Left lobe of liver (tissue), 2 donors: ENCODE results near the gene MYH6. TPM values are rescaled to one million over a fixed set of nuclear protein-coding genes. Genes with fewer than 3 reads are reported as not detected.
A peak's percentile ranks its signal among the peaks of the same experiment; 100 is the strongest.
"Not testable (repeated sequence)": the region's sequence is repeated elsewhere in the genome, so short reads cannot be mapped to it uniquely, and the experiment has no call there.

Source experiments
- ATAC-seq: fragments of 200-7000 bp; cut with Tn5 transposase; one replicate; pipeline ENCODE4 v1.9.1; 2020; ENCODE audit warnings: mild to moderate bottlenecking, moderate library complexity
- DNase-seq: peaks from one replicate; pipeline ENCODE4 v3.0.0-alpha.2; 2020; ENCODE audit warnings: low spot score
- total RNA-seq: library from RNA; stranded (reverse); gene quantifications from one replicate; pipeline ENCODE4 v1.2.1, GENCODE V29; 2021
- donor health status: DM: no; HTN: no; CAD: no; lungs with moderate emphysema.
- donor health status: DM: no; HTN: yes; CAD: no.

The MYH6 gene
- total RNA-seq, 1 donor from 2014 or later: not detected

- DNase-seq (no peak), ATAC-seq (no peak)
Measured at GRCh38 chr14:23399591-23399990, 8.5 kb downstream of the MYH6 start.

- DNase-seq (no peak), ATAC-seq (no peak)
Measured at GRCh38 chr14:23399136-23399535, 8.9 kb downstream of the MYH6 start.

DNA sequence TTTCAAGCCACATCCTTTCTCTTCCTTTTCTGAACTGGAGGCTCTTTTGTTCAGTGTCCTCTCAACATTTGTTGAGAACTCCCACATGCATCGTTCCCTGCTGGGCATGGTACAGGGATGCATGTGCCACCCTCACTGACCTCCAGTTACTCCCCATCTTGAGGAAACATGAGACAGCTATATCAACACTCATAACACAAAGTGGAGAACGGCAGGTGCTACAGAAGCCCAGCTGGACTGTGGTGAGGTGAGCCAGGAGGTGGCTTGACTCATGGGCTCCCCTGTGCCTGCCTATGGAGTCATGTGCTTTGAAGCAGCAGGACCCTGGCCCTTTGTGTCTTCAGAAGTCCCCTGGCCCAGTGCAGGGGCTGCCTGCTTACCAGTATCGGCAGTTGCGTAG, 9.7 kb downstream of the MYH6 start:
- ATAC-seq (no peak), DNase-seq (no peak)

GRCh38 chr14:23396781-23397407, 11.2 kb downstream of the MYH6 start:
- ATAC-seq (no peak), DNase-seq (no peak)

DNA sequence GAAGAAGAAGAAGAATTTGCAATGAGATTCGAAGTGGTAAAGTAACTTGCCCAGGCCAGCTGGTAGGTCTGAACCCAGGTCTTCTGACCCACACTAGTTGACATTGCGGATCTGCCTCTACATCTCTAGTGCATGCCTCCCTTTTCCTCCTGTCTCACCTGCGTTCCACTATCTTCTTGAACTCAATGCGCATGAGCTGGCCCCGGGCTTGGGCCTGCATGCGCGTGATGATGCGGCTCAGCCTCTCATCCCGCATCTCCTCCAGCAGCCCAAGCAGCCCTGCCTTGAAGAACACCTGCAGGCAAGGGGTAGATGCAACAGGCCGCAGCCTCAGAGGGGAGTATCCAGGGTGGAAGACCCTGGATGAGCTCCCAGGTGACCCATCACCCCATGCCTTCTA, 11.9 kb downstream of the MYH6 start:
- ATAC-seq (no peak), DNase-seq (no peak)

- no peak for DNase-seq
- no peak for ATAC-seq
Measured at GRCh38 chr14:23392613-23393012, 15.5 kb downstream of the MYH6 start.

DNA sequence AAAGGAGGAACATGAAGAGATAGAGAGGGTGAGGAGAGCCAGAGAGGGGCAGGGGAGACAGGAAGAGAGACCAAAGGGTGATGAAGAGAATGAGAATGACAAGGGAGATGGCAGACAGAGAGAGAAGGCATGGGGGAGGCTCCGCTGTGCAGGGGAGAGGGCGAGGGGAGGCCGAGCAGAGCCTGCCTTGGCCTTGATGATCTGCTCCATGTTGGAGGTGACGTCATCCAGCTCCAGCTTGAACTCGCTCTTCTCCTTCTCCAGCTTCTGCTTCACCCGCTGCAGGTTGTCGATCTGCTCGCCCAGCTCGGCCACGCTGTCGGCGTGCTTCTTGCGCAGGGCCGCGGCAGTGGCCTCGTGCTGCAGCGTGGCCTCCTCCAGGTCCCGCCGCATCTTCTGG, 18.2 kb downstream of the MYH6 start:
- not testable (repeated sequence) for DNase-seq, ATAC-seq

DNA sequence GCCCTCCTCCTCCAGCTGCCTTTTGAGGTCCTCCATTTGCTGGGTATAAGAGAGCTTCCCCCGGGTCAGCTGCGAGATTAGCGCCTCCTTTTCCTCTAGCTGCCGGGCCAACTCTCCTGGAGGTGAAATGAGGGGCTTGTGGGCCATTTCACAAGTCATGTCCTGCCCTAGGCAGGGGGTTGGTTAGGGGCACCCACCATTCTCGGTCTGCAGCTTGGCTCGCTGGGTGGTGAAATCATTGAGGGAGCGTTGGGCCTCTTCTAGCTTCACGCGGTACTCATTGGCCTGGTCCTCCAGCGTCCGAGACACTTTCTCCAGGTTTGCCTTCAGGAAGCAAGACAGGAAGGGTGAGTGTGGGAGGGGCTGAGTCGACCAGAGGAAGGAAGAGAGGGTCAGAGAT, 18.7 kb downstream of the MYH6 start:
- DNase-seq (no peak), ATAC-seq (no peak)

- DNase-seq (no peak), ATAC-seq (no peak)
Measured at GRCh38 chr14:23388996-23389395, 19.1 kb downstream of the MYH6 start.

DNA sequence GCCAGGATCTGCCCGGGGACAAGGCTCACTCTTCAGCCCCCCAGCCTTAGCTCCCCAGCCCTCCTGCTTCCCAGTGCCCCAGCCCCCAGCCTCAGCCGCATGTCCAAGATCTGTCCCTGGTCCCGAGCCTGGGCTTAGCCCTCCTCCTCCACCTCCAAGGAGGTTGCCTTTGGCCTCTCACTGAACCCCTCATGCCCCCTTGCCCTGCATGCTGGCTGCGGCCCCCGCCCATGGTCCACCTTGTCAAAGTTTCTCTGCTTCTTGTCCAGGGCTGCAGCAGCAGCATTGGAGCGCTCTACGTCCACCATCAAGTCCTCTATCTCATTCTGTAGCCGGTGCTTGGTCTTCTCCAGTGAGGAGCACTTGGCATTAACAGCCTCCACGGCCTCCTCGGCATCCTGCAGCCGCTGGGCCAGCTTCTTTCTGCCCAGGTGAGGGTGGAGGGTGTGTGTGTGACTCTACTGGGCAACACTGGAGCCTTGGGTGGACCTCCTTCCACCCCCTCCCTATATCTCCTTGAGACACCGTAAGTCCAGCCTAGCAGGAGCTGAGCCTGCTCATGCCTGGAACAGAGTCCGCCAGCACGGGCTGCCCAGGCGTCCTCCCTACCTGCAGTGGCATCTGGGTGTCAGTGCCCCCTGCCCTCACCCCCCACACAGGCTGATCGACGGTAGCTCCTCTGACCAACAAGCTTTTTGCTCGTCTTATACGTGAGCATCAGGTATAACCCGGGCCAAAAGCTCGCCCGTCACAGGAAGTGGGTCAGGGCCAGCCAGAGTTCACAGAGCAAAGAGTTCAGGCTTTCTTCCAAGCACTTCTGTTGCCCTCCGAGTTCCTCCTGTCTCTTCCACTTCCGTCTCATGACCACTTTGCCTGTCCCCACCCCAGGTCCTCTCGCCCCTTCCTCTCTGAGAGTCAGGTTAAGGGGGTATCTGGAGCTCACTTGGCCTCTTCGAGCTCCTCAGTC, 19.9 kb downstream of the MYH6 start:
- no peak for ATAC-seq
- no peak for DNase-seq

DNA sequence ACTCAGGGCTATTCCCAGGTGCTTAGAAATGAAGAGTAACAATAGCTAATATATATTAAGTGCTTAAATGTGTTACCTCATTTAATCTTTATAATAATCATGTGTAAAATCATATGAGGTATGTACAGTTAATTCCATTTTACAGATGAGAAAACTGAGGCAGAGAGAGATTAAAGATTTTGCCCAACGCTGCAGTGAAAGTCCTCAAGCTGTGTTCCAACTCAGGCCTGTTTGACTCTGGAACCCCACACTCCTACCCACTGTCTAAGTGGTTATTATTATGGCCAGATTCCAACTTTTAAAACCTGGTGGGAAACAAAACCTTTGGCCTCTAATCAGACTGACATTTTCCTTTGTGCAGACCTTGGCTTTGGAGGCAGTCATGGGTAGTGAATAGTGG, 21.1 kb downstream of the MYH6 start:
- ATAC-seq: no peak
- DNase-seq: no peak

DNA sequence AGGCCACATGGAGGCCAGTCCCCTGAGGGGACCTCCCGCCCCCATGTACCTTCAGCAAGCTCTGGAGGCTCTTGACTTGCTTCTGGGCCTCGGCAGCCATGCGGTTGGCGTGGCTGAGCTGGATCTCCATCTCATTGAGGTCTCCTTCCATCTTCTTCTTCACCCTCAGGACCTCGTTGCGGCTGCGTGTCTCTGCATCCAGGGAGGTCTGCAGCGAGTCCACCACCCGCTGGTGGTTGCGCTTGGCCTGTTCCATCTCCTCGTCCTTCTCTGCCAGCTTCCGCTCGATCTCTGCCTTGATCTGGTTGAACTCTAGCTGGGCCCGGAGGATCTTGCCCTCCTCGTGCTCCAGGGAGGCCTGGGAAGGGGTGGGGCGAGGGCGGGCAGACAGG, 21.8 kb downstream of the MYH6 start:
- not testable (repeated sequence) for DNase-seq, ATAC-seq

DNA sequence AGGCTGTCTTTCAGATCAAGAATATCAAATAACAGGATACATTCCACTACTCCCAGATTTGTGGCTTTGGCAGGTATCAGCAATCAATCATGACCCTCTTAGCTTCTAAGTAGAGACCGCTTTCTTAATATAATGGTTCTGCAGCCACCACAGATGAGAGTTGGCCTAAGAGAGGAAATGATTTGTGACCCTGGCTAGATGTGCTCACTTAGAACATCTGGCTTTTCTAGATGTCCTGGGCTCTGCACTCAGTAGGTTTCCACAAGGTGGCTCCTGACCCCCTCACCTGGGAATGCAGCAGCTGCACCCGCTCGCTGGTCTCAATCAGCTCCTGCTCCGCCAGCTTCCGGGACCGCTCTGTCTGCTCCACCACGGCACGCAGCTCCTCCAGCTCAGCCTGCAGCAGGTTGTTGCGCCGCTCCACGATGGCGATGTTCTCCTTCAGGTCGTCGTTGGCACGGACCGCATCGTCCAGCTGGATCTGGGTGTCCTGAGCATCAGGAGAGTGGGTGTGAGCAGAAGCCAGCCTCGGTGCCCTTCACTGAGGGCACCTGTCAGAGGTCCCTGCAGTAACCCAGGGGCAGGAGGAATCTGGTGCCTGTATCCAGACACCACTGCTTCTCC, 22.3 kb downstream of the MYH6 start:
- no peak for DNase-seq
- no peak for ATAC-seq

DNA sequence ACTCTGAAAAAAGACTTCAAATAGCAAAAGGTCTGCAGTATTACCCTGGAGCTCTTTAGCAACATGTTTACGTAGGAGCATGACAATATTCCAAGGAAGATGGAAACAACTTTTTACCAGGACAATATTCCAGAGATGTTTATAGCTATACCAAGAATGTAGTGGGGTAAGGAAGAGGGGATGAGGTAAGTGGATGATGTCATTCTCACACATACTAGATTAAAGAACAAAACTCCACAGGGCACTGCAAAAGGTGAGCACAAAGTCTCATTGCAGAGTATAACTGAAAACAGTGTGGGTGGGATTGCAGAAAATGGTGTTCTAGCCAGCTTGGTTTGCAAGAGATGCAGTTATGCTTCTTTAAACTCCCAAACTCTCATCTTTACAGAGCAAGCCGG, 22.8 kb downstream of the MYH6 start:
- ATAC-seq (no peak), DNase-seq (no peak)

- DNase-seq (no peak), ATAC-seq (no peak)
Measured at GRCh38 chr14:23384364-23385080, 23.6 kb downstream of the MYH6 start.

- DNase-seq: no peak
Measured at GRCh38 chr14:23382731-23383440, 25.2 kb downstream of the MYH6 start.

GRCh38 chr14:23382276-23382675, 25.8 kb downstream of the MYH6 start:
- ATAC-seq (no peak), DNase-seq (no peak)

More at GRCh38 chr14:23382731-23383440, 25.2 kb downstream of the MYH6 start:
- no peak for ATAC-seq

DNA sequence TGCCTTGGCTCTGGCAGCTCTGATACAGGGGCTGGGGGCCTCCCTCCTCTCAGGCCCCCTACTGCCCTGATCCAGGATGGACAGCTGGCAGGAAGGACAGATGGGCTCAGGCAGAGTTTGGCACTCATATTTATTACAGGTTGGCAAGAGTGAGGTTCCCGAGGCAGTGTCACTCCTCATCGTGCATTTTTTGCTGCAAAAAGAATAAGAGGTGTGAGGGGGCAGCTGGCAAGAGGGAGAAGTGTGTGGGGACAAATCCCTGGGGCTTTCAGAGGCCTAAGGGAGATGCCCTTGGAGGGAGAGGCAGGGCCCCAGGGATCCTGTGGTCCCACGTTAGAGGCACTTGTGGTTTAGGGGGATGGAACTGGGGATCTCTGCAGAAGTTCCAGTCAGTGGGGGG, 26.2 kb downstream of the MYH6 start:
- DNase-seq: no peak
- ATAC-seq: no peak

DNA sequence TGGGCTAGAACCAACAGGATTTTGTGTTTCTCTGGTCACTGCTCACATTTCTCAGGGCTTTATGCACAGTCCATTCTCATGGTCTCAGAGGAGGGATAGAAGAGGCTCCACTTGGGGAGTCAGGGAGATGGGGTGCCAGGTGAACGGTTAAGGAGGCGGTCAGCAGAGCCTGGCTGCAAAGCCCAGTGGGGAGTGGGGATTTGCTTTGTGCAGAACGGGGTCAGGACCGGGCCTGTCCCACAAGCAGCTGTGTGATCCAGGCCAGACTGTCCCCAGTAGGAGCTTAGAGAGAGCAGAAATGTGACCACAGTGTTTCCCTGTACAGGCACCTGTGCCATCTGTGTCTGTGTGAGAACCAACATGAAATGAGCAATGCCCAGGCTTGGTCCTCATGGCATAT, 27.1 kb downstream of the MYH6 start:
- ATAC-seq: no peak
- DNase-seq: no peak

GRCh38 chr14:23380197-23380914, 27.7 kb downstream of the MYH6 start:
- ATAC-seq (peak; percentile 27), DNase-seq (no peak)
